Thyroid gland (tissue), 4 donors: ENCODE data around the gene UGT1A7. TPM values are rescaled to one million over a fixed set of nuclear protein-coding genes. Genes with fewer than 3 reads are reported as not detected.

Experiments
- DNase-seq, 2 donors: peaks; one replicate each; pipeline ENCODE4 v3.0.0-alpha.2; 2019
- H3K27ac ChIP-seq, 3 donors: fragments of 200-600 bp; sonication (generic); 1 replicate in 2 of 3; 2 replicates in 1 of 3; pipeline ENCODE4 v1.5.1; 2016 to 2019; ENCODE audit warnings: mild to moderate bottlenecking in 1 of 3, moderate library complexity in 1 of 3
- H3K27me3 ChIP-seq: fragments of 200-600 bp; sonication (generic); one replicate; pipeline ENCODE4 v1.5.1; 2019
- H3K36me3 ChIP-seq, 2 donors: fragments of 200-600 bp; sonication (generic); one replicate each; pipeline ENCODE4 v1.5.1; 2016 to 2019
- H3K4me1 ChIP-seq, 2 donors: fragments of 200-600 bp; sonication (generic); one replicate each; pipeline ENCODE4 v1.5.1; 2017 to 2019
- H3K4me3 ChIP-seq, 3 donors: fragments of 200-600 bp; sonication (generic); replicated peaks in 1 of 3; 1 replicate in 2 of 3; 2 replicates in 1 of 3; pipeline ENCODE4 v1.5.1; 2016; ENCODE audit warnings: mild to moderate bottlenecking in 1 of 3
- H3K9me3 ChIP-seq: fragments of 200-600 bp; sonication (generic); one replicate; pipeline ENCODE4 v1.5.1; 2017
- CTCF ChIP-seq, 6 experiments: fragments of 200-600 bp in 3 of 6; fragments of 450-650 bp in 3 of 6; sonication (generic) in 3 of 6; IDR thresholded peaks; one replicate each; pipeline ENCODE4 v1.5.1; 2016 to 2019; ENCODE audit warnings: antibody characterized with exemption in 6 of 6, mild to moderate bottlenecking in 2 of 6, inconsistent platforms in 1 of 6, moderate library complexity in 1 of 6
- POLR2A ChIP-seq, 2 donors: fragments of 450-650 bp; IDR thresholded peaks; one replicate each; pipeline ENCODE4 v1.6.1; 2017; ENCODE audit warnings: antibody characterized with exemption in 2 of 2, mild to moderate bottlenecking in 2 of 2, moderate library complexity in 1 of 2
- WGBS, 2 donors: methylation state at CpG; one replicate each; pipeline ENCODE4 v1.1.5; 2017; 5-methylcytosine and 5-hydroxymethylcytosine counted together
- intact Hi-C: fragments of 100-400 bp; cut with DNase I; formaldehyde crosslinking; loops from one replicate; pipeline ENCODE4 v1.15.1; 2023
- total RNA-seq, 4 donors: library from RNA; depleted of rRNA; stranded (reverse); fragments of >200 nt; gene quantifications; one replicate each; pipeline ENCODE4 v1.2.3, GENCODE V29; 2016

UGT1A7 gene
- total RNA-seq, 4 donors from 2014 or later, result not detected

GRCh38 chr2:233689501-233689900 is 7.8 kb downstream of the UGT1A7 start:
- H3K27me3 ChIP-seq, result no peaks in the 10 kb centered on the region
- no peaks in the 10 kb centered on the region for H3K9me3 ChIP-seq
- H3K36me3 ChIP-seq, result no peaks in the 10 kb centered on the region
- no peak for DNase-seq
- TF ChIP-seq POLR2A (IDR thresholded peaks at IDR 0.05), result no peak
- no peak for TF ChIP-seq CTCF (IDR thresholded peaks at IDR 0.05)
- H3K4me3 ChIP-seq, result no peak overlapping the region
- H3K27ac ChIP-seq, result no peak overlapping the region
- intact Hi-C loops, result no loop called here
- 26 to 35% methylated on average over 3 of the region's 3 CpGs for WGBS, 2 donors
- H3K4me1 ChIP-seq, result peaks cover 10 to 28% of the 10 kb centered on the region in 2 donors

GRCh38 chr2:233690444-233690843 is 8.7 kb downstream of the UGT1A7 start:
- peak overlapping the region in 1 of 3 donors; percentile 33 for H3K27ac ChIP-seq
- TF ChIP-seq CTCF (IDR thresholded peaks at IDR 0.05) (no peak), POLR2A (IDR thresholded peaks at IDR 0.05) (no peak)
- no peaks in the 10 kb centered on the region for H3K27me3 ChIP-seq
- no peak overlapping the region for H3K4me3 ChIP-seq
- no peaks in the 10 kb centered on the region for H3K9me3 ChIP-seq
- H3K36me3 ChIP-seq, result no peaks in the 10 kb centered on the region
- 35 to 42% methylated on average over 4 of the region's 4 CpGs for WGBS, 2 donors
- peak; percentile 63 to 75 for DNase-seq
- intact Hi-C loops, result no loop called here
- H3K4me1 ChIP-seq, result peaks cover 10 to 28% of the 10 kb centered on the region in 2 donors

- no peak overlapping the region for H3K27ac ChIP-seq
- WGBS, 2 donors, result 89 to 92% methylated on average over 10 to 11 of the region's 11 CpGs
- intact Hi-C loops, result no loop called here
- H3K4me1 ChIP-seq, result peaks cover 10 to 28% of the 10 kb centered on the region in 2 donors
- H3K36me3 ChIP-seq, result no peaks in the 10 kb centered on the region
- no peak overlapping the region for H3K4me3 ChIP-seq
- no peak for TF ChIP-seq CTCF (IDR thresholded peaks at IDR 0.05)
- TF ChIP-seq POLR2A (IDR thresholded peaks at IDR 0.05), result no peak
- H3K27me3 ChIP-seq, result no peaks in the 10 kb centered on the region
- peak in 1 of 2 donors; percentile 15 for DNase-seq
- H3K9me3 ChIP-seq, result no peaks in the 10 kb centered on the region
Observed at GRCh38 chr2:233691443-233692433, 10.0 kb downstream of the UGT1A7 start.

- no peak for TF ChIP-seq POLR2A (IDR thresholded peaks at IDR 0.05)
- TF ChIP-seq CTCF (IDR thresholded peaks at IDR 0.05), result no peak
- H3K9me3 ChIP-seq, result no peaks in the 10 kb centered on the region
- intact Hi-C loops, result no loop called here
- no peaks in the 10 kb centered on the region for H3K27me3 ChIP-seq
- H3K4me3 ChIP-seq, result no peak within 1 kb of the TSS
- no peak for DNase-seq
- H3K36me3 ChIP-seq, result no peaks in the 10 kb centered on the region
- H3K27ac ChIP-seq, result peak within 1 kb of the TSS; percentile 1 to 31 (median 13)
- 91 to 93% methylated on average over 4 of the region's 4 CpGs for WGBS, 2 donors
- H3K4me1 ChIP-seq, result peaks cover 10 to 28% of the 10 kb centered on the region in 2 donors
Observed at GRCh38 chr2:233692648-233693047, 10.9 kb downstream of the UGT1A7 start, which contains the start of gene UGT1A6. TSS of gene UGT1A6 (plus strand) at chr2:233692890. CDS start at chr2:233693005, 115 bp downstream.

GRCh38 chr2:233693963-233694362 is 12.3 kb downstream of the UGT1A7 start:
- intact Hi-C loops, result no loop called here

More at GRCh38 chr2:233693963-233694362, 12.3 kb downstream of the UGT1A7 start:
- peak overlapping the region; percentile 5 to 31 (median 13) for H3K27ac ChIP-seq
- no peaks in the 10 kb centered on the region for H3K36me3 ChIP-seq
- peaks cover 21 to 33% of the 10 kb centered on the region in 2 donors for H3K4me1 ChIP-seq
- no peaks in the 10 kb centered on the region for H3K9me3 ChIP-seq
- no peak overlapping the region for H3K4me3 ChIP-seq
- no peaks in the 10 kb centered on the region for H3K27me3 ChIP-seq
- no peak for DNase-seq
- TF ChIP-seq POLR2A (IDR thresholded peaks at IDR 0.05) (no peak), CTCF (IDR thresholded peaks at IDR 0.05) (no peak)
- 66 to 76% methylated on average over 6 of the region's 6 CpGs for WGBS, 2 donors
